H1 (cell line): Measurements from ENCODE around the gene P4HB. TPM values are rescaled to one million over a fixed set of nuclear protein-coding genes. Genes with fewer than 3 reads are reported as not detected.

Experiments
- CTCF ChIA-PET: fragments of 300-600 bp; sonication (Branson Sonifier 250); formaldehyde crosslinking; loops from one replicate; lab custom pipeline; 2021; ENCODE audit not compliant: partially characterized antibody; lab: Charles Lee
- POLR2A ChIA-PET: fragments of 300-600 bp; sonication (Branson Sonifier 250); formaldehyde crosslinking; loops from one replicate; lab custom pipeline; 2021; ENCODE audit warnings: inconsistent platforms; ENCODE audit not compliant: partially characterized antibody; lab: Charles Lee
- DNase-seq, 2 experiments: peaks; one replicate each; pipeline versions ENCODE4 v3.0.0 to v3.0.0-alpha.2; 2010 to 2022; ENCODE audit warnings: low spot score in 2 of 2, low read depth in 1 of 2, mixed read lengths in 1 of 2
- FAIRE-seq: peaks from 2 replicates; lab custom pipeline; 2011; peaks lifted over from hg19 to GRCh38; lab: Jason Lieb, UNC
- H2AFZ ChIP-seq: 2 replicates; pipeline ENCODE4 v1.8.1; 2012; ENCODE audit warnings: low read length, inconsistent platforms
- H2AK5ac ChIP-seq: 2 replicates; pipeline ENCODE4 v1.6.1; 2013; ENCODE audit warnings: low read depth, low read length
- H2BK120ac ChIP-seq: replicated peaks from 2 replicates; pipeline ENCODE3; 2013; ENCODE audit warnings: low read depth, low read length, inconsistent platforms
- H2BK12ac ChIP-seq: 2 replicates; pipeline ENCODE4 v1.6.1; 2013; ENCODE audit warnings: low read depth, low read length
- H2BK15ac ChIP-seq: 2 replicates; pipeline ENCODE4 v1.6.1; 2013; ENCODE audit warnings: low read length
- H2BK20ac ChIP-seq: 2 replicates; pipeline ENCODE4 v1.6.1; 2013; ENCODE audit warnings: low read length
- H2BK5ac ChIP-seq: 2 replicates; pipeline ENCODE4 v1.6.1; 2013; ENCODE audit warnings: low read depth, low read length
- H3K14ac ChIP-seq: 2 replicates; pipeline ENCODE4 v1.6.1; 2013; ENCODE audit warnings: inconsistent platforms; ENCODE audit not compliant: insufficient read length
- H3K18ac ChIP-seq: 2 replicates; pipeline ENCODE4 v1.6.1; 2013; ENCODE audit warnings: low read length; ENCODE audit errors: extremely low read depth
- H3K23ac ChIP-seq: 2 replicates; pipeline ENCODE4 v1.6.1; 2013; ENCODE audit warnings: inconsistent platforms; ENCODE audit not compliant: insufficient read length
- H3K23me2 ChIP-seq: 2 replicates; pipeline ENCODE4 v1.6.1; 2013; ENCODE audit warnings: low read depth, low read length
- H3K27ac ChIP-seq: 2 replicates; pipeline ENCODE4 v1.6.1; 2011; ENCODE audit warnings: low read depth, low read length, inconsistent platforms
- H3K27me3 ChIP-seq, 4 experiments: replicated peaks in 1 of 4; 1 replicate in 1 of 4; 2 replicates in 3 of 4; pipeline versions ENCODE4 v1.6.1 to v1.8.1; 2011 to 2013; ENCODE audit warnings: low read length in 3 of 4, mild to moderate bottlenecking in 3 of 4, inconsistent platforms in 2 of 4, mixed read lengths in 2 of 4, moderate library complexity in 1 of 4; ENCODE audit not compliant: control insufficient read depth in 3 of 4, insufficient read depth in 3 of 4; ENCODE audit errors: extremely low read depth in 1 of 4
- H3K36me3 ChIP-seq, 4 experiments: 2 replicates each; pipeline versions ENCODE4 v1.6.1 to v1.8.1; 2011 to 2013; ENCODE audit warnings: mild to moderate bottlenecking in 4 of 4, low read length in 3 of 4, moderate library complexity in 2 of 4, control low read depth in 1 of 4, inconsistent platforms in 1 of 4; ENCODE audit not compliant: insufficient read depth in 4 of 4, control insufficient read depth in 2 of 4
- H3K4ac ChIP-seq: replicated peaks from 2 replicates; pipeline ENCODE3; 2013; ENCODE audit warnings: low read length, low read depth, mixed read lengths, inconsistent platforms; ENCODE audit not compliant: insufficient read length
- H3K4me1 ChIP-seq, 4 experiments: replicated peaks in 1 of 4; 1 replicate in 1 of 4; 2 replicates in 3 of 4; pipeline versions ENCODE4 v1.6.1 to v1.8.1; 2011 to 2013; ENCODE audit warnings: low read length in 3 of 4, inconsistent platforms in 2 of 4, mixed read lengths in 1 of 4; ENCODE audit not compliant: insufficient read depth in 4 of 4, control insufficient read depth in 3 of 4
- H3K4me2 ChIP-seq, 2 experiments: 2 replicates each; pipeline versions ENCODE4 v1.6.1 to v1.8.1; 2011 to 2013; ENCODE audit warnings: low read depth in 2 of 2, low read length in 2 of 2, control low read depth in 1 of 2, inconsistent platforms in 1 of 2, mild to moderate bottlenecking in 1 of 2; ENCODE audit not compliant: insufficient read depth in 1 of 2
- H3K4me3 ChIP-seq, 4 experiments: fragments of 200-600, 300-600 bp in 1 of 4; sonication (generic), shearing (Covaris generic), sonication (Bioruptor Twin) in 1 of 4; 2 replicates each; pipeline versions ENCODE4 v1.5.1 to v1.8.1; 2011 to 2016; ENCODE audit warnings: low read length in 4 of 4, low read depth in 3 of 4, control low read depth in 2 of 4, inconsistent platforms in 2 of 4, mild to moderate bottlenecking in 2 of 4, mixed read lengths in 1 of 4, moderate library complexity in 1 of 4; ENCODE audit not compliant: insufficient read depth in 2 of 4; ENCODE audit errors: extremely low read depth in 1 of 4
- H3K56ac ChIP-seq: replicated peaks from 2 replicates; pipeline ENCODE3; 2013; ENCODE audit warnings: low read depth, mild to moderate bottlenecking, mixed read lengths, low read length, inconsistent platforms; ENCODE audit not compliant: insufficient read length
- H3K79me1 ChIP-seq: 2 replicates; pipeline ENCODE4 v1.6.1; 2013; ENCODE audit warnings: low read depth, low read length, control low read depth
- H3K79me2 ChIP-seq, 2 experiments: 2 replicates each; pipeline versions ENCODE4 v1.6.1 to v1.8.1; 2012 to 2013; ENCODE audit warnings: low read length in 2 of 2, mild to moderate bottlenecking in 2 of 2, inconsistent platforms in 1 of 2; ENCODE audit not compliant: insufficient read depth in 2 of 2, control insufficient read depth in 1 of 2
- H3K9ac ChIP-seq, 4 experiments: replicated peaks in 1 of 4; 1 replicate in 1 of 4; 2 replicates in 3 of 4; pipeline versions ENCODE4 v1.6.1 to v1.8.1; 2011 to 2013; ENCODE audit warnings: low read depth in 3 of 4, low read length in 3 of 4, control low read depth in 2 of 4, mild to moderate bottlenecking in 2 of 4, moderate library complexity in 2 of 4, inconsistent platforms in 1 of 4; ENCODE audit errors: extremely low read depth in 1 of 4
- H3K9me3 ChIP-seq, 2 experiments: 2 replicates each; pipeline versions ENCODE4 v1.6.1 to v1.8.1; 2012 to 2013; ENCODE audit warnings: mild to moderate bottlenecking in 2 of 2, moderate library complexity in 2 of 2, control low read depth in 1 of 2, inconsistent platforms in 1 of 2, low read depth in 1 of 2, low read length in 1 of 2, mixed read lengths in 1 of 2; ENCODE audit not compliant: insufficient read depth in 2 of 2
- H4K20me1 ChIP-seq, 2 experiments: replicated peaks in 1 of 2; 2 replicates each; pipeline versions ENCODE3 to v1.8.1; 2011 to 2013; ENCODE audit warnings: inconsistent platforms in 2 of 2, low read length in 2 of 2, mild to moderate bottlenecking in 1 of 2; ENCODE audit not compliant: insufficient read depth in 2 of 2, control insufficient read depth in 1 of 2
- H4K5ac ChIP-seq: 2 replicates; pipeline ENCODE4 v1.6.1; 2013; ENCODE audit warnings: low read length, low read depth, mixed read lengths, inconsistent platforms; ENCODE audit not compliant: insufficient read length
- H4K8ac ChIP-seq: 2 replicates; pipeline ENCODE4 v1.8.0; 2013; ENCODE audit warnings: mild to moderate bottlenecking, moderate library complexity, low read length, inconsistent platforms; ENCODE audit not compliant: insufficient read depth; ENCODE audit errors: extremely low read depth
- H4K91ac ChIP-seq: replicated peaks from 2 replicates; pipeline ENCODE3; 2013; ENCODE audit warnings: low read length, mixed read lengths, inconsistent platforms; ENCODE audit not compliant: insufficient read length
- CREB1 ChIP-seq: IDR thresholded peaks from 2 replicates; pipeline ENCODE4 v1.6.1; 2012; ENCODE audit warnings: inconsistent platforms
- E2F6 ChIP-seq: IDR thresholded peaks from 2 replicates; pipeline ENCODE4 v1.6.1; 2012; ENCODE audit warnings: inconsistent platforms
- EP300 ChIP-seq, 2 experiments: IDR thresholded peaks; 1 replicate in 1 of 2; 2 replicates in 1 of 2; pipeline ENCODE4 v1.6.1; 2011 to 2012; ENCODE audit warnings: low read depth in 2 of 2, low read length in 2 of 2, mild to moderate bottlenecking in 2 of 2, borderline replicate concordance in 1 of 2, inconsistent platforms in 1 of 2, moderate library complexity in 1 of 2
- KDM5A ChIP-seq: fragments of 200-600 bp; IDR thresholded peaks from 2 replicates; pipeline ENCODE4 v1.7.1; 2012; ENCODE audit warnings: mild to moderate bottlenecking, low read length, inconsistent platforms, mixed read lengths
- POU5F1 ChIP-seq: IDR thresholded peaks from 2 replicates; pipeline ENCODE4 v1.6.1; 2011; ENCODE audit warnings: low read depth, mild to moderate bottlenecking, low read length, moderate library complexity
- SIN3A ChIP-seq, 2 experiments: IDR thresholded peaks in 1 of 2; conservative IDR thresholded peaks in 1 of 2; 2 replicates each; pipeline ENCODE4 v1.6.1; 2011 to 2012; ENCODE audit warnings: low read length in 2 of 2, improper control_type of control experiment in 1 of 2, low read depth in 1 of 2, mild to moderate bottlenecking in 1 of 2
- SP1 ChIP-seq: IDR thresholded peaks from 2 replicates; pipeline ENCODE4 v1.6.1; 2011; ENCODE audit warnings: low read depth, low read length
- TAF1 ChIP-seq: IDR thresholded peaks from 2 replicates; pipeline ENCODE4 v1.6.1; 2011; ENCODE audit warnings: mild to moderate bottlenecking, low read depth, low read length
- USF2 ChIP-seq: IDR thresholded peaks from 2 replicates; pipeline ENCODE4 v1.6.1; 2011; ENCODE audit warnings: low read length, improper control_type of control experiment
- YY1 ChIP-seq: IDR thresholded peaks from 2 replicates; pipeline ENCODE4 v1.6.1; 2011; ENCODE audit warnings: low read depth, mild to moderate bottlenecking, low read length
- ZNF274 ChIP-seq: IDR thresholded peaks from 2 replicates; pipeline ENCODE4 v1.7.0; 2012; ENCODE audit warnings: low read length, borderline replicate concordance; ENCODE audit errors: extremely low read depth
- WGBS, 2 experiments: shearing (Covaris generic) in 1 of 2; methylation state at CpG; one replicate each; pipeline versions ENCODE4 v1.1.6 to v1.1.7; 2013 to 2015; ENCODE audit warnings: low lambda C conversion rate in 2 of 2, mixed read lengths in 2 of 2, inconsistent platforms in 1 of 2, low coverage in 1 of 2, missing lambda C conversion rate in 1 of 2; ENCODE audit not compliant: insufficient replicate concordance in 2 of 2, insufficient coverage in 1 of 2, insufficient read length in 1 of 2; ENCODE audit errors: extremely low coverage in 1 of 2, missing lambda C conversion rate in 1 of 2; 5-methylcytosine and 5-hydroxymethylcytosine counted together
- polyA plus RNA-seq, 7 experiments: library from polyadenylated mRNA; depleted of rRNA in 3 of 7; stranded (reverse) in 5 of 7; unstranded in 2 of 7; fragments of >200 nt in 5 of 7; fragments of 200-250 nt in 2 of 7; gene quantifications; 1 replicate in 5 of 7; 2 replicates in 1 of 7; 4 replicates in 1 of 7; pipeline versions ENCODE4 v1.2.1 to v1.2.3, GENCODE V29; 2011 to 2013; ENCODE audit warnings: missing spikeins in 2 of 7, mixed read lengths in 2 of 7
- total RNA-seq: library from RNA; stranded (reverse); fragmentation: NEBNext Ultra II Directional; extraction: Animal tissue kit (Norgen Biotek cat#: 25700); gene quantifications from 2 replicates; pipeline ENCODE4 v1.2.1, GENCODE V29; 2021

Gene P4HB
- total and polyA plus RNA-seq, 2 of the 8 experiments (the other 6 are each of a cell fraction or from before 2014, with no cell fraction given), result 41.4 to 379 TPM

GRCh38 chr17:81834831-81835267 is 25.5 kb downstream of the P4HB start, which contains the start of gene PPP1R27:
Gene PPP1R27, minus strand, starts transcription at chr17:81835050. Its CDS starts 97 bp downstream, at chr17:81834953.
- H3K36me3 ChIP-seq, result no peaks in the 10 kb centered on the region
- H3K27ac ChIP-seq, result 0 out of 2 replicates have a peak within 1 kb of the TSS, but pooled peaks have one; percentile 83
- no peak within 1 kb of the TSS for H2BK20ac ChIP-seq
- H3K4me3 ChIP-seq, result peak within 1 kb of the TSS; percentile 81 to 88 (median 85)
- H3K14ac ChIP-seq, result no peak within 1 kb of the TSS
- H2BK15ac ChIP-seq, result 0 out of 2 replicates have a peak within 1 kb of the TSS, but pooled peaks have one; percentile 88
- peak within 1 kb of the TSS; percentile 71; the same call in 1 of the 2 replicates for H3K18ac ChIP-seq
- WGBS, 2 experiments, result 97% methylated on average over 25 of the region's 26 CpGs; no CpG with 5 or more reads in 1 of the 2 experiments
- FAIRE-seq (no peak), DNase-seq (no peak)
- H3K27me3 ChIP-seq, result 0 out of 7 replicates have a peak, but pooled peaks cover 0 to 2% (median 0%) of the 10 kb centered on the region in 4 experiments
- no peak within 1 kb of the TSS for H3K56ac ChIP-seq
- H3K4me2 ChIP-seq, result peak within 1 kb of the TSS; percentile 94 to 95
- peaks cover 0 to 15% of the 10 kb centered on the region in 2 experiments; a peak in 1 of 4 replicates for H3K79me2 ChIP-seq
- H3K23ac ChIP-seq, result no peak within 1 kb of the TSS
- ChIA-PET POLR2A (interaction anchor here (1.2 to 5.0 kb wide), 6 partner anchors 9 to 105 kb away, joined by 4 to 37 read pairs (median 8); no protein-coding TSS in a partner anchor), CTCF (interaction anchor here (1.1 to 2.5 kb wide), 4 partner anchors 13 to 167 kb away, joined by 4 to 10 read pairs (median 5); no protein-coding TSS in a partner anchor)
- no peak within 1 kb of the TSS for H2AFZ ChIP-seq
- no peaks in the 10 kb centered on the region for H3K9me3 ChIP-seq
- H3K23me2 ChIP-seq, result peaks cover 8% of the 10 kb centered on the region
- H2BK5ac ChIP-seq, result no peak within 1 kb of the TSS; the same call in 1 of the 2 replicates
- H3K4me1 ChIP-seq, result peaks cover 0 to 15% (median 8%) of the 10 kb centered on the region in 4 experiments; a peak in 4 of 7 replicates
- peak within 1 kb of the TSS; percentile 75; the same call in 1 of the 2 replicates for H2AK5ac ChIP-seq
- H4K91ac ChIP-seq, result no peak within 1 kb of the TSS
- peaks cover 10% of the 10 kb centered on the region; the same call in 1 of the 2 replicates for H3K79me1 ChIP-seq
- peaks cover 0 to 9% of the 10 kb centered on the region in 2 experiments for H4K20me1 ChIP-seq
- H2BK12ac ChIP-seq, result no peak within 1 kb of the TSS
- peak within 1 kb of the TSS in 3 of 4 experiments; percentile 80 to 93 (median 89); a peak in 5 of 7 replicates for H3K9ac ChIP-seq
- no peak within 1 kb of the TSS for H2BK120ac ChIP-seq
- H4K5ac ChIP-seq, result peak within 1 kb of the TSS; percentile 83
- peak within 1 kb of the TSS; percentile 90 for H3K4ac ChIP-seq
- no peak within 1 kb of the TSS; the same call in 1 of the 2 replicates for H4K8ac ChIP-seq
- TF ChIP-seq KDM5A, result no peak
- no peak for TF ChIP-seq E2F6
- TF ChIP-seq POU5F1, result no peak
- TF ChIP-seq SIN3A (conservative IDR thresholded peaks at IDR 0.05 in 1 of 2, IDR thresholded peaks at IDR 0.05 in 1 of 2; ENCODE audit: low read depth in 1 of 2, low read length in 2 of 2), result no peak
- no peak for TF ChIP-seq USF2
- no peak for TF ChIP-seq YY1
- no peak for TF ChIP-seq ZNF274
- no peak for TF ChIP-seq TAF1
- no peak for TF ChIP-seq CREB1
- no peak for TF ChIP-seq EP300 (IDR thresholded peaks at IDR 0.05; ENCODE audit: borderline replicate concordance in 1 of 2, low read depth in 2 of 2, low read length in 2 of 2)
- TF ChIP-seq SP1, result no peak
